Measurements from ENCODE around the gene AUTS2.

Gene AUTS2

DNA sequence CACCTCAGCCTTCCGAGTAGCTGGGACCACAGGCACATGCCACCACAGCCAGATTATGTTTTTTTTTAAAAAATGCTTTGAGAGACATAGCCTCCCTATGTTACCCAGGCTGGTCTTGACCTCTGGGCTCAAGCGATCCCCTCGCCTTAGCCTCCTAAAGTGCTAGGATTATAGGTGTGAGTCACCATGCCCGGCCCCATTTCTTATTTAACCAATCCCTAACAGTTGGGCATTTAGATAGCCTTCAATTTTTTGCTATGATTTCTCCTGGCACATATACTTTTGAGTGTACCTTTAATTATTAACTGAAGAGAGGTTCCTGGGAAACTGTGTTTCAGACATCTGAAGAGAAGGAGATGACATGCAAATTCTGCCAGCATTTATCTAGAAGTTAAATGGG is 22.6 kb upstream of the AUTS2 start:
- TF ChIP-seq, protein P1, sequence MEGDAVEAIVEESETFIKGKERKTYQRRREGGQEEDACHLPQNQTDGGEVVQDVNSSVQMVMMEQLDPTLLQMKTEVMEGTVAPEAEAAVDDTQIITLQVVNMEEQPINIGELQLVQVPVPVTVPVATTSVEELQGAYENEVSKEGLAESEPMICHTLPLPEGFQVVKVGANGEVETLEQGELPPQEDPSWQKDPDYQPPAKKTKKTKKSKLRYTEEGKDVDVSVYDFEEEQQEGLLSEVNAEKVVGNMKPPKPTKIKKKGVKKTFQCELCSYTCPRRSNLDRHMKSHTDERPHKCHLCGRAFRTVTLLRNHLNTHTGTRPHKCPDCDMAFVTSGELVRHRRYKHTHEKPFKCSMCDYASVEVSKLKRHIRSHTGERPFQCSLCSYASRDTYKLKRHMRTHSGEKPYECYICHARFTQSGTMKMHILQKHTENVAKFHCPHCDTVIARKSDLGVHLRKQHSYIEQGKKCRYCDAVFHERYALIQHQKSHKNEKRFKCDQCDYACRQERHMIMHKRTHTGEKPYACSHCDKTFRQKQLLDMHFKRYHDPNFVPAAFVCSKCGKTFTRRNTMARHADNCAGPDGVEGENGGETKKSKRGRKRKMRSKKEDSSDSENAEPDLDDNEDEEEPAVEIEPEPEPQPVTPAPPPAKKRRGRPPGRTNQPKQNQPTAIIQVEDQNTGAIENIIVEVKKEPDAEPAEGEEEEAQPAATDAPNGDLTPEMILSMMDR (IDR thresholded peaks at IDR 0.05; ENCODE audit: low read depth, low read length): no peak
- no peak overlapping the region for H3K4me3 ChIP-seq (ENCODE audit: low read depth, low read length)

DNA sequence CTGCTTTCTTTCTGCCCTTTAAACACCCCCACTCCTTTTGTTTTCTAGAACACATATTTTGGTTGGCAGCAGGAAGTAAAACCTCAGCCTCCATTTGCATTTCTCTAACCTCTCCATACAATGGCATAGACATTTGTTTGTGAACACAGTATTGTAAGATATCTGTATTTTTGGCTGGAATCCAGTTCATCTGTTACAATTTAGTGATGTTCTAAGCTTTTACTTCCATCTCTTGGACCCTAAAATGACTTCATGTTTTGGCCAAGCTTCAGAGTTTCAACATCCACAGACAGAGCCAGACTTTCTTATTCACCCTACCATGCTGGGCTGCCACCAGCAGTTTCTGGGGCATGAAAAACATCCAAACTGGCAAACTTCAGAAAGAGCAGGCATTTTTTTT is 21.1 kb upstream of the AUTS2 start:
- TF ChIP-seq, protein P1 (IDR thresholded peaks at IDR 0.05; ENCODE audit: low read depth, low read length): no peak
- no peak overlapping the region for H3K4me3 ChIP-seq (ENCODE audit: low read depth, low read length)

DNA sequence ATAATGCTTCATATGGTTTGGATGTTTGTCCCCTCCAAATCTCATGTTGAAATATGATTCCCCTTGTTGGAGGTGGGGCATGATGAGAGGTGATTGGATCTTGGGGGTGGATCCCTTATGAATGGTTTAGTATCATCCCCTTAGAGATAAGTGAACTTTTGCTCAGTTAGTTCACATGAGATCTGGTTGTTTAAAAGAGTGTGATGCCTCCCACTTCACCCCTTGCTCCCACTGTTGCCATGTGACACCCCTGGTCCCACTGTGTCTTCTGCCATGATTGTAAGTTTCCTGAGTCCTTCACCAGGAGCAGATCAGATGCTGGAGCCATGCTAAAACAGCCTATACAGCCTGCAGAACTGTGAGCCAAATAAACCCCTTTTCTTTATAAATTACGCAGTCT is 13.1 kb upstream of the AUTS2 start:
- TF ChIP-seq, protein P1 (IDR thresholded peaks at IDR 0.05; ENCODE audit: low read depth, low read length): no peak
- no peak overlapping the region for H3K4me3 ChIP-seq (ENCODE audit: low read depth, low read length)

DNA sequence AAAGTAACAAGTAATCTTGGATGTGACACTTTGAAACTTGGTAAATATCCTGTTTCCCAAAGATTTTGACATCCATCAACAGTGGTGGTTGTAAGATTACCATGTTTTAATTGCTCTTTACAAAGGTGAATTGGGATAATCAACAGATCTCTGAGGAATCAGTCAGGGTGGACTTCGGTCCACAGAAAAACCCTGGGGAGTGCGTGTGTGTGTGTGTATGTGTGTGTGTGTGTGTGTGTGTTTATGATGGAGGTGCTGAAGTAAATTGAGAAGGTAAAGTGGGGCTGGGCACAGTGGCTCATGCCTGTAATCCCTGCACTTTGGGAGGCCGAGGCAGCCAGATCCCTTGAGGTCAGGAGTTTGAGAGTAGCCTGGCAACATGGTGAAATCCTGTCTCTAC is 12.0 kb upstream of the AUTS2 start:
- H3K4me3 ChIP-seq (ENCODE audit: low read depth, low read length): no peak overlapping the region
- TF ChIP-seq, protein P1 (IDR thresholded peaks at IDR 0.05; ENCODE audit: low read depth, low read length): no peak

DNA sequence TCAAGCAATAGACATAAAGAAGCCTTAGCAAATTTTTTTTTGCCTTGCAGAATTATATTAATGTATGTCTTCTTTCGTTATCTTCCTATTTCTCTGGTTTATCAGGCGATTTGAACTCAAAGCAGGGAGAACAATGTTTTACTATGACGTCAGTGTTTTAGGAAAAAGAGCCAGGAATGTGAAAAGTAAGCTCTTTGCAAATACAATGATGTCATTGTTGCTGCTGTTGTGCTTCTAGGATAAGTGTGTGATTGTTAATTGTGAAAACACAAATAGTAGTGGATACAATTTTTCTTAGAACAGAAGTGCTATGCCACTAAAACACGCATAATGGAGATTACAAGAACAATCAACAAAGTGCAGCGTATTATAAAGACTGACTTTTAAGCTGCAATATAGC is 9.5 kb upstream of the AUTS2 start:
- TF ChIP-seq, protein P1 (IDR thresholded peaks at IDR 0.05; ENCODE audit: low read depth, low read length): no peak
- H3K4me3 ChIP-seq (ENCODE audit: low read depth, low read length): no peak overlapping the region

DNA sequence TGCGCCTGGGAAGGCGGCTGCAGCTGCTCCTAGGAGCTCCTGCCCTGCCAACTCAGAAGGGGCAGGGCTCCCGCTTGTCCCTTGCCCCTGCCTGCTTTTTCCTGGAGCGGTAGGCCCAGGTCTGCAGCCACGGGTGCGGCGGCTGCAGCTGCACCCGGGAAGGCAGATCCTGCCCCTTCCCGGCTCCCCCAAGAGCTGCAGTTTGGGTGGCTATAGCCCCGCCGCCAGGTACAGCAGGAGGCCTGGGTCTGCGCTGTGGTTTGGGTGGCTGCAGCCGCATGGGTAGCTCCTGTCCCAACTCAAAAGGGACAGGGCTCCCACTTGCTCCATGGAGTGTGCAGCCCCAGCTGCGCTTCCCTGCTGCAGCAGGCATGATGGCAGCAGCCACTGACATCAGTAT is 6.5 kb upstream of the AUTS2 start:
- no peak overlapping the region for H3K4me3 ChIP-seq (ENCODE audit: low read depth, low read length)
- TF ChIP-seq, protein P1 (IDR thresholded peaks at IDR 0.05; ENCODE audit: low read depth, low read length): no peak

DNA sequence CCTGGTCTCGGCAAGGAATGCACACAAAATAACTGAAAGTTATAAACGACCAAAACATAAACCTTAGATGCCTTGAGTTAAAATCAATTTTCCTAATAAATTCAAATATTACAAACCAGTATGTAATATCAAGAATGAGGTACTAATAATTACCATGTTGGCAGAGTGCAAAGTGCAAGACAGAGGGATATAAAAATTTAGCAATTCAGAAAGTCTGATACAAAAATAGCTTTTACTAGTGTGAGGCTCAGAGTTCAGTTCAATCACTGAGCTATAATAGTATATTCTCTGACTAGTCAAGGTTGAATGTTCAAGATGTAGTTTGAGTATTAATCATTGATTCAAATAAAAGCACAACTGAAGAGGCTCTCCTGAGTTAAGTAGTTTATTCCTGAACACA is 4.8 kb upstream of the AUTS2 start:
- no peak overlapping the region for H3K4me3 ChIP-seq (ENCODE audit: low read depth, low read length)

More for the DNA sequence above, 4.8 kb upstream of the AUTS2 start:
- TF ChIP-seq, protein P1 (IDR thresholded peaks at IDR 0.05; ENCODE audit: low read depth, low read length): no peak
